ENCODE measurements around the gene SYN1. TPM values are rescaled to one million over a fixed set of nuclear protein-coding genes. Genes with fewer than 3 reads are reported as not detected.
A peak's percentile ranks its signal among the peaks of the same experiment; 100 is the strongest.
"Not testable (repeated sequence)": the region's sequence is repeated elsewhere in the genome, so short reads cannot be mapped to it uniquely, and the experiment has no call there.

Gene SYN1
- total RNA-seq (1 to 10 TPM in 6 of 9 donors, under 1 TPM in 2, not detected in 1; 0.12 to 8.2 (median 3.1) TPM), polyA plus RNA-seq (10 to 100 TPM in 1 of 3 donors, 1 to 10 TPM in 2; 3.8 to 16.5 (median 6.2) TPM)
- long read RNA-seq, donor 1, partial matches to known transcripts = 356 of 356 reads
- long read RNA-seq, donor 1, other reads (novel, unspliced or antisense) = 0 of 356 reads
- long read RNA-seq, donor 2, partial matches to known transcripts = 270 of 270 reads
- long read RNA-seq, donor 2, other reads (novel, unspliced or antisense) = 0 of 270 reads
- long read RNA-seq, donor 3, partial matches to known transcripts = 387 of 393 reads
- long read RNA-seq, donor 3, other reads (novel, unspliced or antisense) = 6 of 393 reads
- long read RNA-seq, donor 4 = 0 reads
- long read RNA-seq, donor 5, partial matches to known transcripts = 0 of 1 reads
- long read RNA-seq, donor 5, other reads (novel, unspliced or antisense) = 1 of 1 reads
- long read RNA-seq, donor 6, partial matches to known transcripts = 0 of 2 reads
- long read RNA-seq, donor 6, other reads (novel, unspliced or antisense) = 2 of 2 reads
- long read RNA-seq, donor 7, partial matches to known transcripts = 327 of 327 reads
- long read RNA-seq, donor 7, other reads (novel, unspliced or antisense) = 0 of 327 reads
- long read RNA-seq, donor 8, partial matches to known transcripts = 642 of 670 reads
- long read RNA-seq, donor 8, other reads (novel, unspliced or antisense) = 28 of 670 reads
- long read RNA-seq, donor 9, partial matches to known transcripts = 327 of 332 reads
- long read RNA-seq, donor 9, other reads (novel, unspliced or antisense) = 5 of 332 reads
- long read RNA-seq, donor 10, partial matches to known transcripts = 419 of 428 reads
- long read RNA-seq, donor 10, other reads (novel, unspliced or antisense) = 9 of 428 reads

- Histone ChIP-seq H3K9me3 (replicated peaks in 1 of 3) (no peaks in the 10 kb centered on the region), H3K27me3 (peaks cover 12% of the 10 kb centered on the region), H3K27ac (no peak within 1 kb of the TSS), H3K4me1 (replicated peaks in 1 of 2) (no peaks in the 10 kb centered on the region), H3K4me3 (peak within 1 kb of the TSS in 1 of 4 donors; percentile 44), H3K36me3 (replicated peaks in 1 of 2) (no peaks in the 10 kb centered on the region)
- intact Hi-C loops (cut with DNase I) = no loop called here
- WGBS, 4 donors = 1 to 41% (median 32%) methylated on average over 23 to 88 of the region's 88 CpGs; no CpG with 5 or more reads in 1 of the 4 donors
- peak; percentile 79 to 89 (median 83) for DNase-seq
- peak in 4 of 6 experiments; percentile 8 to 41 (median 22) for TF ChIP-seq CTCF (IDR thresholded peaks at IDR 0.05)
- TF ChIP-seq POLR2A (IDR thresholded peaks at IDR 0.05) = no peak
Observed at GRCh38 chrX:47619486-47620302, at the start of gene SYN1. TSS of gene SYN1 (minus strand) at chrX:47619857. CDS start at chrX:47619728, 129 bp downstream.

GRCh38 chrX:47665797-47666196 lies 46.1 kb upstream of the SYN1 start:
- intact Hi-C loops (cut with DNase I); H3K9me3 ChIP-seq (replicated peaks in 1 of 3); DNase-seq; H3K4me3 ChIP-seq; H3K4me1 ChIP-seq (replicated peaks in 1 of 2); H3K27me3 ChIP-seq; H3K27ac ChIP-seq; H3K36me3 ChIP-seq (replicated peaks in 1 of 2): not testable (repeated sequence)
- 66 to 93% (median 76%) methylated on average over 4 of the region's 4 CpGs for WGBS, 4 donors

GRCh38 chrX:47664737-47665136 lies 45.1 kb upstream of the SYN1 start:
- Histone ChIP-seq H3K4me3 (no peak overlapping the region), H3K27me3 (no peaks in the 10 kb centered on the region), H3K9me3 (replicated peaks in 1 of 3) (no peaks in the 10 kb centered on the region), H3K36me3 (replicated peaks in 1 of 2) (no peaks in the 10 kb centered on the region), H3K27ac (no peak overlapping the region), H3K4me1 (replicated peaks in 1 of 2) (peaks cover 0 to under 1% of the 10 kb centered on the region in 2 donors)
- TF ChIP-seq POLR2A (IDR thresholded peaks at IDR 0.05) = no peak
- no peak for TF ChIP-seq CTCF (IDR thresholded peaks at IDR 0.05)
- DNase-seq = no peak
- intact Hi-C loops (cut with DNase I) = no loop called here
- WGBS, 4 donors = 77 to 90% (median 79%) methylated on average over 5 of the region's 5 CpGs

- no peaks in the 10 kb centered on the region for H3K9me3 ChIP-seq (replicated peaks in 1 of 3)
- H3K4me1 ChIP-seq (replicated peaks in 1 of 2) = peaks cover 0 to 4% of the 10 kb centered on the region in 2 donors
- H3K27me3 ChIP-seq = no peaks in the 10 kb centered on the region
- DNase-seq = peak in 4 of 7 donors; percentile 37 to 58 (median 52)
- H3K27ac ChIP-seq = peak overlapping the region in 2 of 5 donors; percentile 15 to 70
- no peak overlapping the region for H3K4me3 ChIP-seq
- TF ChIP-seq POLR2A (IDR thresholded peaks at IDR 0.05) (no peak), CTCF (IDR thresholded peaks at IDR 0.05) (no peak)
- intact Hi-C loops (cut with DNase I) = no loop called here
- 57 to 96% (median 63%) methylated on average over 1 of the region's 1 CpG; no CpG with 5 or more reads in 1 of the 4 donors for WGBS, 4 donors
- H3K36me3 ChIP-seq (replicated peaks in 1 of 2) = peaks cover 0 to 4% of the 10 kb centered on the region in 2 donors
Observed at GRCh38 chrX:47662144-47662657, 42.5 kb upstream of the SYN1 start.
